GM21825 (cell line): ENCODE data around the gene DENND2C.
A peak's percentile ranks its signal among the peaks of the same experiment; 100 is the strongest.

Experiments used
- ATAC-seq: cut with Tn5 transposase; IDR thresholded peaks from one replicate; pipeline ENCODE4 v1.9.1; 2021; ENCODE audit warnings: mild to moderate bottlenecking, moderate library complexity; ENCODE audit not compliant: unreplicated experiment

The DENND2C gene, protein sequence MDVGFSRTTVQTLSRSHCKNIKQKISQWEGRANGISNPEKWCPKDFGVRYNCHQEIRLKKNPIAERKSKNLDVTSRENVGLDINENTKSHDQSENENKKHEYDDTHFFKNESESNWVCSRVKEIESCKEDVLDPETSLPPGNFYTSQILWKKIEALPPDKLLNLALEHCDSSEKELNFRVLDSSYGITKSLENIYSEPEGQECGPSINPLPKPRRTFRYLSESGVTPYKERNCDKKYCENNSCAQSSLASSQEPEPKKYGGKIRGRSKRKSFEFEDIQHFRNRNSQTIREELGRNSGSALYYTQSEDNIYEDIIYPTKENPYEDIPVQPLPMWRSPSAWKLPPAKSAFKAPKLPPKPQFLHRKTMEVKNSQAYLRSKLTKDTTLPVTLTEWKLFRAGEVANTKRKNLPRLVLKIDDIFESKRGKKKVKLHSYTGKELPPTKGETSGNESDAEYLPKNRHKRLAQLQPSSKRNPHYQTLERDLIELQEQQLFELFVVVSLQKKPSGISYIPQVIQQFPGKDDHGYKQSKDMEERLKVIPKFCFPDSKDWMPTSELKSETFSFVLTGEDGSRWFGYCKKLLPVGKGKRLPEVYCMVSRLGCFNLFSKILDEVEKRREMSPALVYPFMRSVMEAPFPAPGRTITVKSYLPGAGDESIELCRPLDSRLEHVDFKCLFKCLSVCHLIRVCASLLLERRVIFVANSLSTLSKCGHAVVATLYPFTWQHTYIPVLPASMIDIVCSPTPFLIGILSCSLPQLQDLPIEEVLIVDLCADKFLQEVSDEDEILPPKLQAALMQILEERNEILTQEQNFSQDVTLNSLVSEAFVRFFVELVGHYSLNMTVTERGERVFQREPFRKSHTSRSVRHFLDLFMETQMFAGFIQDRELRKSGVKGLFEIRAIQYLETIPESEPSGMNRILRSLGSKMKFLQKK

DNA sequence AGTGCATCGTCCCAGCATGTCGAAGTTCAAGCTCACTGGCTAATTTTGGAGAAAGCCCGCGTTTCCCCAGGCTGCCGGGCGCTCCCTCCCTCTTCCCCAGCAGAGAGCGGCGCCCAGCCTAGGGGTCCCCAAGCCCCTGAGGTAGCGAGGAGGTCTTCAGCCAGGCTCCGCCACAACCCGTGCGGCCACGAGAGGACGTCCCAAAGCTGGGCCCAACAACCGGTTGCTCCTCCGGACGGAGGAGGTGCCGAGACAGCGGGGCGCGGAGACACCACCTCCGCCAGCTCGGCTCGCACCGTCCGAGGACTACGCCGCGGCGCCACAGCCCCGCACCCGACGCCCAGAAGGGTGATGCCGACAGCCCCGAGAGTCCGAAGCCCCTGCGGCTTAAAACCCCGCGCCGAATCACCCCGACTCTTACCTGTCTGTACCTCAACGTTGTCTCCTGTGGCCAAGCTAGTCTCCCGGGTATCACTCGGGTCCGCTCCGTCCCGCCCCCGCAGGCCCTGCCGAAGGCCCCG is at the start of gene DENND2C:
DENND2C (minus strand) TSS at position 488 of the 521 bp plus-strand sequence. CDS start 44,065 bp downstream, outside the sequence.
- ATAC-seq: peak; percentile 62

DNA sequence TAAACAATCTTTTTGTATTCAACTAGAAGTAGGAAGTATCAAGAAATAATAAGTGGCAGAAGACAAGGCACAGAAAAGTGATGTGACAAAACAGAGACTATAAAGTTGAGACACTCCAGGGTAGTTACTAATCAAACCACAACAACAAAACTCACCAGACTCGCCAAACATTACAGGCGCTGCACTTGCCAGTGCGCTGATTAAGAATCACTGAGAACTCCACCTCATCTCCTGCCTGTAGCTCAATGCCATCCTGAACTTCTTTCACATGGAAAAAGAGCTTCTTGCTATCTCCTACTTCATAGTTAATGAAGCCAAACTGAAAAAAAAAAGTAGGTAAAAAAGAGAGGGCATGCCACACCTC is 49.6 kb upstream of the DENND2C start:
- no peak for ATAC-seq

- ATAC-seq: no peak
These were observed 49.0 kb upstream of the DENND2C start for GRCh38 chr1:114718661-114719423.

GRCh38 chr1:114716304-114717170 is 46.7 kb upstream of the DENND2C start, which contains the start of gene NRAS:
Gene NRAS, minus strand, starts transcription at chr1:114716771. Its CDS starts 611 bp downstream, at chr1:114716160.
- peak; percentile 91 for ATAC-seq

- no peak for ATAC-seq
These were observed 46.1 kb upstream of the DENND2C start for GRCh38 chr1:114715952-114716303.

DNA sequence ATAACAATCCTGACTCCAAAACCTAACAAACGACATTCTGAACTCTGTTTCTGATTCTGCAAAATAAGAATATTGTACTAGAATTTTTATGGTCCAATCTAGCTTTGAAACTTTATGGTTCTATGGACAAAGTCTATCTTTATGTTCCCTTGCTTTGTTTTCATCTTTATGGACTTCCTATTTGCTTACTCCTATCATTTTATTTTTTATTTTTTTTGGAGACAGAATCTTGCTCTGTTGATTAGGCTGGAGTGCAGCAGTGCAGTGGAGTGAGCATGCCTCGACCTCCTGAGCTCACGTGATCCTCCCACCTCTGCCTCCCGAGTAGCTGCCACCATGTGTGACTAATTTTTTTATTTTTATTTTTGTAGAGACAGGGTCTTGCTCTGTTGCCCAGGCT is 43.1 kb upstream of the DENND2C start:
- ATAC-seq: no peak

GRCh38 chr1:114710360-114710759 is 40.5 kb upstream of the DENND2C start:
- ATAC-seq: no peak

DNA sequence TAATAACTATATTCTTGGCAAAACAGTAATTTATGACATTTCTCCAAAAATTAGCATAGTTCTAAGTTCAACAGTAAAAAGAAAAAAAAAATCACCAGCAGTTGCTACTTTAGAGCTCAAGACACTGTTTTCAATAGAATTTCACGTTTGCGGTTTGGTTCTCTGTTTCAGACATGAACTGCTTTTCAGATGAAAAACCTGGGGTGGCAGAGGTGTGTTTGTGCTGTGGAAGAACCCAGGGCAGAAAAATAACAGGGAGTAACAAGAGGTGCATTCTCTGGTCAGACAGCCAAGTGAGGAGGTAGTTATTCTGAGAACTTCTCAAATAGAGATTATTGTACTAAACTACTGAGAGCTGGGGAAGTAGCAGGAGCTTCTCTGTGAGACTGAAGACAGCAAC is 37.8 kb upstream of the DENND2C start:
- no peak for ATAC-seq

DNA sequence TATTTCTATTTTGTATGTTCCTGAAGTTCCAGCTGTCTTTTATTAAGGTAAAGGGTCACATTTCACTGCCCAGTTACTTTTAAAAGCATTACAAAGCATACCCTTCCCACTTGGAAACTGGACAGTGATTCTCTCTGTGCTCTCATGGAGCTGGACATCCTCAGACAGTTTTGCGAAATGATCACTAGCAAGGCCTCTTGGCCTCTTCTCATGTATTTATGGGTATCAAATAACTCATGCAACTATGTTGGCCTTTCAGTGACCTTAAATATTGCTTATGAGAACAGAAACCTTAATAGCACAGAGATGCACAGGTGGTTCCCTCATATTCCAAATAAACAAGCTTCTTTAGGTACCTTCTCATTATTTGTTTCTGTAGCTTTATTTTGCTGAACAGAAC is 33.4 kb upstream of the DENND2C start:
- no peak for ATAC-seq

GRCh38 chr1:114702737-114703136 is 32.9 kb upstream of the DENND2C start:
- ATAC-seq: no peak

- ATAC-seq: no peak
These were observed 32.1 kb upstream of the DENND2C start for GRCh38 chr1:114701931-114702330.

DNA sequence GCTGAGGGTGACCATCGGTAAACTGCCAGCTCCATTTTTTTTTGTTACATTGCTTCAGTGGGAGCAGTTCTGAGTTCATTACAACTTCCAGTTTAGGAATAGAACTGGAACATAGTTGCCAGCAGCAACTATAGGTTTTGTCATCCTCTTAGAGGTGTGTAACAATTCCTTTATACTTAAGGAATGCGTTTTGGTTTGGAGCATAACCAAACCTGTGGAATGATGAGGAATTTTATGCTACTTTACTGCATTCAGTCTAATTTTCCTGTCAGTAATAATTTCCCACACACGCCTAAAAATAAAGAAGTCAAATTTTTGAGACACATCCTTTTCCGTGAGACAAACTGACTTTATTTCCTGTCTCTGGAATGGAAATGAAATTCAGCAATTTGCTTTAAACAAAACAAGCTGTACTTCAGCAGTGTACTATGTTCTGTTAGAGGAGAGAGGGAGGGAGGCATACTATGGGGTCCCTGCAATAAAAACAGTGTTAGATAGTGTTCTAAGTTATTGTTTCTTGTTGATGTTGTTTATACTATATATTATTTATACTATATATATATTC is 30.3 kb upstream of the DENND2C start:
- no peak for ATAC-seq

GRCh38 chr1:114696810-114697209 is 27.0 kb upstream of the DENND2C start:
- no peak for ATAC-seq

DNA sequence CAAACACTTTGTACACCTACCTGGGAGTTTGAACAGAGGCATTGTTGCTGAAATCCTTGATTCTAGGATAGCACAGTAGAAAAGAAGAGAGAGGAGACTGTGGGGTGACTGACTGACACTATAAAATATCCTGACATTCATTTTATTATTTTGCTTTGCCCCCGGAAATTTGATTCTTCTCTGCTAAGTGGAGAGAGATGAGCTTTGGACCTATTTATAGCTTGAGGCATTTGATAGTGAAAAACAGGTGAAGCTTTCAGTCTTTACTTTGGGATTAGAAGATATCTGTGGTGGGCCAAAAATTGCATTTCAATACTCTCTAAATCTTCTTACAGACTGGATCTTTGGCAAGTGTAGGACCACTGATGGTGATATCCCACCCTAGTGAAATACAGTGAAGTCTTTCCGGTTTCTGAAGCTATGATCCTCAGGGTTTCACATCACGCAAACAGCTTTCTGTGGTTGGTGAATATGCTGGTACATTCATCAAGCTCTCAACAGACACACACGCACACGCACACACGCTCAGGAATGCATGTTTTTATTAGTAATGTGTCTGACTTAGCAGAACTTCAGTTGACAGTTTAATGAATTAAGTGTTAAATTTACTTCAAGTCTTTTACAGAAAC is 25.7 kb upstream of the DENND2C start, which contains the start of gene AMPD1:
AMPD1 (minus strand) TSS at position 117 of the 629 bp plus-strand sequence; CDS start at position 42, 75 bp downstream.
- no peak for ATAC-seq

- no peak for ATAC-seq
These were observed 24.9 kb upstream of the DENND2C start for GRCh38 chr1:114694540-114695310.

DNA sequence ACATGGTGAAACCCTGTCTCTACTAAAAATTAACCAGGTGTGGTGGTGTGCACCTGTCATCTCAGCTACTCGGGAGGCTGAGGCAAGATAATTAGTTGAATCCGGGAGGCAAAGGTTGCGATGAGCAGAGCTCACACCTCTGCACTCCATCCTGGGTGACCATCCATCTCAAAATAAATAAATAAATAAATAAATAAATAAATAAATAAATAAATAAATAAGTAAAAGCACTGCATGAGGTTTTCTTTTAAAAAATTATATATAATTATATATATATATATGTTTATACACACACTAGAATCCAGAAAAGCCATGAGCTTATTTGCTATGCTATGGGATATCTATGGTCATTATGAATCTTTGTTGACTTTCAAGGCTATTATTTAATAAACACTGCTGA is 23.1 kb upstream of the DENND2C start:
- ATAC-seq: no peak

GRCh38 chr1:114691061-114691460 is 21.2 kb upstream of the DENND2C start:
- ATAC-seq: no peak

- ATAC-seq: no peak
These were observed 20.3 kb upstream of the DENND2C start for GRCh38 chr1:114690148-114690547.
